Esophagus mucosa (tissue), 1 donor: ENCODE data around the gene C1QL1. TPM values are rescaled to one million over a fixed set of nuclear protein-coding genes. Genes with fewer than 3 reads are reported as not detected.

Experiments used
- ATAC-seq: fragments of 200-7000 bp; cut with Tn5 transposase; one replicate; pipeline ENCODE4 v1.9.1; 2020
- total RNA-seq: library from RNA; stranded (reverse); gene quantifications from one replicate; pipeline ENCODE4 v1.2.4, GENCODE V29; 2023
- donor health status: DM: yes; HTN: yes; CAD: no.

The C1QL1 gene
- total RNA-seq, 1 donor from 2014 or later = 0.12 TPM

- no peak for ATAC-seq
Observed at GRCh38 chr17:44913676-44914075, 54.4 kb downstream of the C1QL1 start.

GRCh38 chr17:44912763-44913544, 55.1 kb downstream of the C1QL1 start:
- ATAC-seq = no peak

- peak; percentile 29 for ATAC-seq
Observed at GRCh38 chr17:44911133-44912001, 56.7 kb downstream of the C1QL1 start.

GRCh38 chr17:44910231-44911106, 57.6 kb downstream of the C1QL1 start:
- no peak for ATAC-seq

Other genes with a start within 250 kb of the C1QL1 start
- gene ADAM11, start 209.3 kb downstream of the C1QL1 start, total RNA-seq = 0.96 TPM
- gene GJC1, start 138.0 kb downstream of the C1QL1 start, total RNA-seq = 1.4 TPM
- 3.4 TPM for gene HIGD1B, start 120.4 kb downstream of the C1QL1 start, total RNA-seq
- 92.3 TPM for gene EFTUD2, start 68.9 kb downstream of the C1QL1 start, total RNA-seq
- not detected for gene GFAP, start 52.8 kb downstream of the C1QL1 start, total RNA-seq
- 10.4 TPM for gene KIF18B, start 20.5 kb downstream of the C1QL1 start, total RNA-seq
- gene DCAKD, start 83.3 kb upstream of the C1QL1 start, total RNA-seq = 19.5 TPM
- 63.0 TPM for gene NMT1, start 93.0 kb upstream of the C1QL1 start, total RNA-seq
- 34.2 TPM for gene PLCD3, start 164.2 kb upstream of the C1QL1 start, total RNA-seq
- 3.5 TPM for gene ACBD4, start 167.4 kb upstream of the C1QL1 start, total RNA-seq
- 22.6 TPM for gene HEXIM1, start 180.2 kb upstream of the C1QL1 start, total RNA-seq
- gene HEXIM2, start 193.6 kb upstream of the C1QL1 start, total RNA-seq = 4.7 TPM